Panc1 (cell line): Measurements from ENCODE around the gene PXDN.

Source experiments
- CTCF ChIP-seq: fragments of 450-650 bp; IDR thresholded peaks from 2 replicates; pipeline ENCODE4 v1.5.1; 2017; ENCODE audit warnings: mild to moderate bottlenecking
- POLR2AphosphoS5 ChIP-seq: IDR thresholded peaks from 2 replicates; pipeline ENCODE4 v1.6.1; 2012; ENCODE audit warnings: mild to moderate bottlenecking, low read depth, low read length, moderate library complexity
- REST ChIP-seq, 2 experiments: IDR thresholded peaks; 2 replicates each; pipeline ENCODE4 v1.6.1; 2011 to 2012; ENCODE audit warnings: low read depth in 2 of 2, control low read depth in 1 of 2, low read length in 1 of 2, mild to moderate bottlenecking in 1 of 2, moderate library complexity in 1 of 2; ENCODE audit not compliant: insufficient read depth in 1 of 2
- SIN3A ChIP-seq: IDR thresholded peaks from 2 replicates; pipeline ENCODE4 v1.6.1; 2012; ENCODE audit warnings: low read depth, mild to moderate bottlenecking, low read length, moderate library complexity, borderline replicate concordance; ENCODE audit not compliant: insufficient read depth

GRCh38 chr2:1782514-1782913 lies 38.2 kb upstream of the PXDN start:
- TF ChIP-seq CTCF (no peak), POLR2AphosphoS5 (no peak), SIN3A (no peak), REST (IDR thresholded peaks at IDR 0.05; ENCODE audit: insufficient read depth in 1 of 2, low read depth in 2 of 2, low read length in 1 of 2) (no peak)
